Endothelial cell of hepatic sinusoid (primary cell): ENCODE measurements around the gene CSAG3.
"Not testable (repeated sequence)": the region's sequence is repeated elsewhere in the genome, so short reads cannot be mapped to it uniquely, and the experiment has no call there.

Source experiments
- in situ Hi-C: cut with HindIII; loops from 2 replicates; pipeline ENCODE4 v1.10.0; 2017; ENCODE audit warnings: low sequenced_read_pairs

Gene CSAG3

GRCh38 chrX:152758918-152759317 lies at the start of gene CSAG3:
Gene CSAG3 (plus strand): TSS chrX:152759218.
- in situ Hi-C loops = not testable (repeated sequence)

- in situ Hi-C loops = not testable (repeated sequence)
Observed at GRCh38 chrX:152713195-152713594, 45.8 kb upstream of the CSAG3 start.

GRCh38 chrX:152713815-152714787 lies 44.9 kb upstream of the CSAG3 start, which contains the start of gene MAGEA2B:
Gene MAGEA2B (plus strand): TSS chrX:152714628. CDS start chrX:152717107, 2,479 bp downstream.
- in situ Hi-C loops = not testable (repeated sequence)

- in situ Hi-C loops = no loop called here
Observed at GRCh38 chrX:152725409-152725808, 33.6 kb upstream of the CSAG3 start.

GRCh38 chrX:152733261-152733975 lies 25.6 kb upstream of the CSAG3 start, which contains the start of the genes CSAG1 and MAGEA12:
Gene CSAG1 (minus strand): TSS chrX:152733721. CDS start chrX:152732460, 1,261 bp downstream.
Gene MAGEA12 (plus strand): TSS chrX:152733757. CDS start chrX:152736162, 2,405 bp downstream.
- in situ Hi-C loops = no loop called here

- in situ Hi-C loops = not testable (repeated sequence)
Observed at GRCh38 chrX:152734143-152734858, 24.7 kb upstream of the CSAG3 start.

- in situ Hi-C loops = no loop called here
Observed at GRCh38 chrX:152735101-152735500, 23.9 kb upstream of the CSAG3 start.

GRCh38 chrX:152735860-152736511 lies 23.0 kb upstream of the CSAG3 start:
- in situ Hi-C loops = no loop called here

- in situ Hi-C loops = not testable (repeated sequence)
Observed at GRCh38 chrX:152736528-152736927, 22.5 kb upstream of the CSAG3 start.

GRCh38 chrX:152738560-152738959 lies 20.5 kb upstream of the CSAG3 start:
- in situ Hi-C loops = no loop called here

- in situ Hi-C loops = not testable (repeated sequence)
Observed at GRCh38 chrX:152753686-152754650, 5.0 kb upstream of the CSAG3 start, which contains the start of gene MAGEA2. Gene MAGEA2 (minus strand): TSS chrX:152753842. CDS start chrX:152751363, 2,479 bp downstream.

GRCh38 chrX:152754871-152755270 lies 4.1 kb upstream of the CSAG3 start:
- in situ Hi-C loops = not testable (repeated sequence)

- in situ Hi-C loops = not testable (repeated sequence)
Observed at GRCh38 chrX:152759544-152759943, 526 bp downstream of the CSAG3 start.

GRCh38 chrX:152761582-152761981 lies 2.6 kb downstream of the CSAG3 start:
- in situ Hi-C loops = not testable (repeated sequence)

- in situ Hi-C loops = not testable (repeated sequence)
Observed at GRCh38 chrX:152766562-152766961, 7.5 kb downstream of the CSAG3 start.

- in situ Hi-C loops = not testable (repeated sequence)
Observed at GRCh38 chrX:152769549-152770289, 10.7 kb downstream of the CSAG3 start, which contains the start of gene MAGEA6. Gene MAGEA6 (minus strand): TSS chrX:152769689. CDS start chrX:152767650, 2,039 bp downstream.

- in situ Hi-C loops = not testable (repeated sequence)
Observed at GRCh38 chrX:152787062-152787461, 28.0 kb downstream of the CSAG3 start.

- in situ Hi-C loops = no loop called here
Observed at GRCh38 chrX:152798945-152799344, 39.9 kb downstream of the CSAG3 start.
